ENCODE data around the gene TBX10.
"Not testable (repeated sequence)": the region's sequence is repeated elsewhere in the genome, so short reads cannot be mapped to it uniquely, and the experiment has no call there.

Gene TBX10

GRCh38 chr11:67632175-67632981 is 7.2 kb downstream of the TBX10 start:
- DNase-seq (ENCODE audit: low read depth in 2 of 3, low spot score in 2 of 3): no peak

GRCh38 chr11:67631853-67632174 is 7.7 kb downstream of the TBX10 start:
- DNase-seq (ENCODE audit: low read depth in 2 of 3, low spot score in 2 of 3): no peak

GRCh38 chr11:67631411-67631810 is 8.2 kb downstream of the TBX10 start:
- DNase-seq (ENCODE audit: low read depth in 2 of 3, low spot score in 2 of 3): no peak

- DNase-seq (ENCODE audit: low read depth in 2 of 3, low spot score in 2 of 3): no peak
Observed at GRCh38 chr11:67630943-67631331, 8.6 kb downstream of the TBX10 start.

GRCh38 chr11:67630228-67630942 is 9.2 kb downstream of the TBX10 start:
- peak; percentile 93 to 95 (median 95) for DNase-seq (ENCODE audit: low read depth in 2 of 3, low spot score in 2 of 3)

GRCh38 chr11:67629386-67630227 is 10.0 kb downstream of the TBX10 start, which contains the start of gene NUDT8:
TSS of gene NUDT8 (minus strand) at chr11:67629937. CDS start at chr11:67629911, 26 bp downstream.
- DNase-seq (ENCODE audit: low read depth in 2 of 3, low spot score in 2 of 3): peak; percentile 69 to 74 (median 73)

- no peak for DNase-seq (ENCODE audit: low read depth in 2 of 3, low spot score in 2 of 3)
Observed at GRCh38 chr11:67628710-67629385, 10.7 kb downstream of the TBX10 start.

GRCh38 chr11:67627812-67628624 is 11.5 kb downstream of the TBX10 start:
- no peak for DNase-seq (ENCODE audit: low read depth in 2 of 3, low spot score in 2 of 3)

GRCh38 chr11:67627441-67627811 is 12.1 kb downstream of the TBX10 start:
- DNase-seq (ENCODE audit: low read depth in 2 of 3, low spot score in 2 of 3): no peak

- DNase-seq (ENCODE audit: low read depth in 2 of 3, low spot score in 2 of 3): no peak
Observed at GRCh38 chr11:67626970-67627369, 12.6 kb downstream of the TBX10 start.

- not testable (repeated sequence) for DNase-seq (ENCODE audit: low read depth in 2 of 3, low spot score in 2 of 3)
Observed at GRCh38 chr11:67626131-67626833, 13.3 kb downstream of the TBX10 start.

GRCh38 chr11:67623795-67624194 is 15.8 kb downstream of the TBX10 start:
- DNase-seq (ENCODE audit: low read depth in 2 of 3, low spot score in 2 of 3): not testable (repeated sequence)

GRCh38 chr11:67622905-67623304 is 16.7 kb downstream of the TBX10 start:
- DNase-seq (ENCODE audit: low read depth in 2 of 3, low spot score in 2 of 3): not testable (repeated sequence)

- not testable (repeated sequence) for DNase-seq (ENCODE audit: low read depth in 2 of 3, low spot score in 2 of 3)
Observed at GRCh38 chr11:67621928-67622327, 17.6 kb downstream of the TBX10 start.

- DNase-seq (ENCODE audit: low read depth in 2 of 3, low spot score in 2 of 3): not testable (repeated sequence)
Observed at GRCh38 chr11:67620621-67621020, 18.9 kb downstream of the TBX10 start.

- DNase-seq (ENCODE audit: low read depth in 2 of 3, low spot score in 2 of 3): not testable (repeated sequence)
Observed at GRCh38 chr11:67619683-67620618, 19.6 kb downstream of the TBX10 start.

GRCh38 chr11:67618901-67619659 is 20.5 kb downstream of the TBX10 start:
- DNase-seq (ENCODE audit: low read depth in 2 of 3, low spot score in 2 of 3): not testable (repeated sequence)
